GM23338 (cell line): Measurements from ENCODE around the gene C1orf185. TPM values are rescaled to one million over a fixed set of nuclear protein-coding genes. Genes with fewer than 3 reads are reported as not detected.

Source experiments
- ATAC-seq: fragments of 200-7000 bp; cut with Tn5 transposase; 3 replicates; pipeline ENCODE4 v1.9.1; 2020
- DNase-seq: peaks from one replicate; pipeline ENCODE4 v3.0.0-alpha.2; 2015; ENCODE audit warnings: low spot score
- H2AFZ ChIP-seq: fragments of 200-600 bp; sonication (generic); 2 replicates; pipeline ENCODE4 v1.8.0; 2016; ENCODE audit warnings: antibody characterized with exemption, mild to moderate bottlenecking, moderate library complexity
- H3F3A ChIP-seq: fragments of 200-600 bp; sonication (generic); replicated peaks from 2 replicates; pipeline ENCODE4 v1.8.0; 2017; ENCODE audit warnings: antibody characterized with exemption, mixed run types, low read depth
- H3K27ac ChIP-seq: fragments of 200-600 bp; sonication (generic); 2 replicates; pipeline ENCODE4 v1.6.1; 2016; ENCODE audit warnings: low read depth
- H3K27me3 ChIP-seq: fragments of 200-600 bp; sonication (generic); 2 replicates; pipeline ENCODE4 v1.8.0; 2016; ENCODE audit warnings: mild to moderate bottlenecking, mixed run types, moderate library complexity; ENCODE audit not compliant: insufficient read depth
- H3K36me3 ChIP-seq: fragments of 200-600 bp; sonication (generic); 2 replicates; pipeline ENCODE4 v1.8.0; 2016; ENCODE audit warnings: mild to moderate bottlenecking; ENCODE audit not compliant: insufficient read depth
- H3K4me1 ChIP-seq: fragments of 200-600 bp; sonication (generic); 2 replicates; pipeline ENCODE4 v1.8.0; 2016; ENCODE audit warnings: mild to moderate bottlenecking, moderate library complexity; ENCODE audit not compliant: insufficient read depth
- H3K4me2 ChIP-seq: fragments of 200-600 bp; sonication (generic); 2 replicates; pipeline ENCODE4 v1.7.1; 2017; ENCODE audit warnings: mixed run types
- H3K4me3 ChIP-seq: fragments of 200-600 bp; sonication (generic); 2 replicates; pipeline ENCODE4 v1.6.1; 2016; ENCODE audit warnings: mixed run types
- H3K79me2 ChIP-seq: fragments of 200-600 bp; sonication (generic); replicated peaks from 2 replicates; pipeline ENCODE4 v1.8.0; 2017; ENCODE audit warnings: mild to moderate bottlenecking; ENCODE audit not compliant: insufficient read depth
- H3K9me2 ChIP-seq: fragments of 200-600 bp; sonication (generic); 2 replicates; pipeline ENCODE4 v1.8.0; 2017; ENCODE audit not compliant: insufficient read depth
- H4K20me1 ChIP-seq: fragments of 200-600 bp; sonication (generic); replicated peaks from 2 replicates; pipeline ENCODE4 v1.8.0; 2017; ENCODE audit warnings: mild to moderate bottlenecking; ENCODE audit not compliant: insufficient read depth
- H3K27ac Mint-ChIP-seq: 2 replicates; pipeline ENCODE4 v1.8.0; 2020; ENCODE audit warnings: inconsistent platforms, mild to moderate bottlenecking, moderate library complexity, mixed read lengths
- H3K27me3 Mint-ChIP-seq: 3 replicates; pipeline ENCODE4 v1.8.0; 2022; ENCODE audit warnings: low read depth, mild to moderate bottlenecking, moderate library complexity, mixed read lengths, inconsistent platforms; ENCODE audit not compliant: insufficient read depth, poor library complexity
- H3K36me3 Mint-ChIP-seq: 3 replicates; pipeline ENCODE4 v1.8.0; 2021; ENCODE audit warnings: low read depth, mild to moderate bottlenecking, inconsistent platforms, moderate library complexity, mixed read lengths
- H3K4me1 Mint-ChIP-seq: 3 replicates; pipeline ENCODE4 v1.8.0; 2020; ENCODE audit warnings: mild to moderate bottlenecking, inconsistent platforms, mixed read lengths
- H3K4me3 Mint-ChIP-seq: 3 replicates; pipeline ENCODE4 v1.8.0; 2021; ENCODE audit warnings: moderate library complexity, mild to moderate bottlenecking, inconsistent platforms, mixed read lengths
- H3K9me3 Mint-ChIP-seq: 3 replicates; pipeline ENCODE4 v1.8.0; 2020; ENCODE audit warnings: moderate library complexity, mild to moderate bottlenecking, inconsistent platforms, mixed read lengths
- CREB1 ChIP-seq: fragments of 250-450 bp; sonication (Bioruptor Pico); IDR thresholded peaks from 2 replicates; pipeline ENCODE4 v1.5.0; 2020; ENCODE audit warnings: low read depth, mild to moderate bottlenecking, moderate library complexity
- CTCF ChIP-seq, 2 experiments: fragments of 200-600 bp in 1 of 2; sonication (generic) in 1 of 2; conservative IDR thresholded peaks; 2 replicates each; pipeline versions ENCODE4 v1.5.1 to v1.6.1; 2016 to 2017; ENCODE audit warnings: antibody characterized with exemption in 2 of 2, low read depth in 2 of 2, mild to moderate bottlenecking in 2 of 2, moderate library complexity in 1 of 2
- ETS1 ChIP-seq: IDR thresholded peaks from 2 replicates; pipeline ENCODE4 v1.6.1; 2016; ENCODE audit warnings: antibody characterized with exemption
- EZH2 ChIP-seq: fragments of 200-600 bp; sonication (generic); IDR thresholded peaks from one replicate; pipeline ENCODE4 v1.8.0; 2017; ENCODE audit warnings: antibody characterized with exemption, mild to moderate bottlenecking, low read depth; ENCODE audit not compliant: unreplicated experiment
- EZH2phosphoT487 ChIP-seq: fragments of 200-600 bp; sonication (generic); IDR thresholded peaks from one replicate; pipeline ENCODE4 v1.8.1; 2018; ENCODE audit warnings: antibody characterized with exemption; ENCODE audit not compliant: unreplicated experiment
- NANOG ChIP-seq: IDR thresholded peaks from 2 replicates; pipeline ENCODE4 v1.6.1; 2016; ENCODE audit warnings: antibody characterized with exemption, borderline replicate concordance
- POLR2AphosphoS5 ChIP-seq: IDR thresholded peaks from 2 replicates; pipeline ENCODE4 v1.6.1; 2016; ENCODE audit warnings: antibody characterized with exemption, low read depth
- ZNF114 ChIP-seq: fragments of 250-450 bp; sonication (Bioruptor Pico); IDR thresholded peaks from 2 replicates; pipeline ENCODE4 v1.5.0; 2020; ENCODE audit warnings: mild to moderate bottlenecking, moderate library complexity
- ZNF331 ChIP-seq: fragments of 250-450 bp; sonication (Bioruptor Pico); IDR thresholded peaks from 2 replicates; pipeline ENCODE4 v1.5.0; 2020; ENCODE audit warnings: low read depth, mild to moderate bottlenecking, moderate library complexity
- ZNF462 ChIP-seq: fragments of 250-450 bp; sonication (Bioruptor Pico); IDR thresholded peaks from 2 replicates; pipeline ENCODE4 v1.5.0; 2020; ENCODE audit warnings: mild to moderate bottlenecking, moderate library complexity
- polyA plus RNA-seq: library from polyadenylated mRNA; unstranded; fragments of >200 nt; fragmentation: Nextera tagmentation; extraction: Ambion mirVana; gene quantifications from 2 replicates; pipeline ENCODE4 v1.2.1, GENCODE V29; 2016
- total RNA-seq: library from RNA; depleted of rRNA; stranded (reverse); fragments of >200 nt; shearing (Covaris generic); gene quantifications from 2 replicates; pipeline ENCODE4 v1.2.3, GENCODE V29; 2014

Gene C1orf185
- total and polyA plus RNA-seq, 2 experiments from 2014 or later: not detected

- Mint-ChIP-seq H3K9me3 (peaks cover 5% of the 10 kb centered on the region; the same call in 2 of the 3 replicates), H3K27ac (no peak overlapping the region), H3K36me3 (no peaks in the 10 kb centered on the region), H3K4me3 (no peak overlapping the region), H3K4me1 (no peaks in the 10 kb centered on the region), H3K27me3 (no peaks in the 10 kb centered on the region)
- Histone ChIP-seq H2AFZ (no peak overlapping the region), H3K4me3 (no peak overlapping the region), H3K4me2 (no peak overlapping the region), H3K79me2 (no peaks in the 10 kb centered on the region), H3K36me3 (no peaks in the 10 kb centered on the region), H3K9me2 (0 out of 2 replicates have a peak, but pooled peaks cover 5% of the 10 kb centered on the region), H3K27me3 (no peaks in the 10 kb centered on the region), H3K27ac (no peak overlapping the region), H3F3A (no peaks in the 10 kb centered on the region), H3K4me1 (no peaks in the 10 kb centered on the region), H4K20me1 (no peaks in the 10 kb centered on the region)
- TF ChIP-seq POLR2AphosphoS5: no peak
- no peak for TF ChIP-seq EZH2phosphoT487
- TF ChIP-seq CTCF (conservative IDR thresholded peaks at IDR 0.05; ENCODE audit: low read depth in 2 of 2): no peak
- no peak for TF ChIP-seq CREB1 (CRISPR knock-in tag)
- TF ChIP-seq ZNF114 (CRISPR knock-in tag): no peak
- TF ChIP-seq ETS1: no peak
- no peak for TF ChIP-seq ZNF331 (CRISPR knock-in tag)
- ATAC-seq (no peak), DNase-seq (no peak)
Observed at GRCh38 chr1:51131185-51131584, 29.2 kb downstream of the C1orf185 start.

GRCh38 chr1:51133045-51133444 is 31.0 kb downstream of the C1orf185 start:
- Histone ChIP-seq H3K4me1 (no peaks in the 10 kb centered on the region), H3K27me3 (no peaks in the 10 kb centered on the region), H3F3A (no peaks in the 10 kb centered on the region), H3K79me2 (no peaks in the 10 kb centered on the region), H3K27ac (no peak overlapping the region), H3K9me2 (0 out of 2 replicates have a peak, but pooled peaks cover 5% of the 10 kb centered on the region), H2AFZ (no peak overlapping the region), H4K20me1 (no peaks in the 10 kb centered on the region), H3K36me3 (no peaks in the 10 kb centered on the region), H3K4me3 (no peak overlapping the region), H3K4me2 (no peak overlapping the region)
- ATAC-seq (no peak), DNase-seq (no peak)
- no peak overlapping the region for H3K4me3 Mint-ChIP-seq
- H3K27ac Mint-ChIP-seq: no peak overlapping the region
- no peaks in the 10 kb centered on the region for H3K27me3 Mint-ChIP-seq
- H3K4me1 Mint-ChIP-seq: no peaks in the 10 kb centered on the region
- no peaks in the 10 kb centered on the region for H3K36me3 Mint-ChIP-seq
- peaks cover 5% of the 10 kb centered on the region; the same call in 2 of the 3 replicates for H3K9me3 Mint-ChIP-seq
- no peak for TF ChIP-seq ZNF462
- TF ChIP-seq ZNF331 (CRISPR knock-in tag): no peak
- TF ChIP-seq POLR2AphosphoS5: no peak
- no peak for TF ChIP-seq ETS1
- TF ChIP-seq ZNF114 (CRISPR knock-in tag): no peak
- no peak for TF ChIP-seq EZH2
- no peak for TF ChIP-seq EZH2phosphoT487
- no peak for TF ChIP-seq NANOG
- TF ChIP-seq CREB1 (CRISPR knock-in tag): no peak
